Measurements from ENCODE around the gene NFYB. TPM values are rescaled to one million over a fixed set of nuclear protein-coding genes. Genes with fewer than 3 reads are reported as not detected.
A peak's percentile ranks its signal among the peaks of the same experiment; 100 is the strongest.

NFYB gene
- 16.1 and 27.5 TPM in 2 replicates for total RNA-seq
- 20.4 and 31.2 TPM in 2 replicates for polyA plus RNA-seq

GRCh38 chr12:104137902-104138796, at the start of gene NFYB:
TSS of gene NFYB (minus strand) at chr12:104138210. CDS start at chr12:104135453, 2,757 bp downstream.
- H3K36me3 ChIP-seq (replicated peaks; ENCODE audit: insufficient read depth, low read depth): no peaks in the 10 kb centered on the region
- no peaks in the 10 kb centered on the region for H3K27me3 ChIP-seq
- peaks cover 18% of the 10 kb centered on the region for H3K4me1 ChIP-seq (ENCODE audit: insufficient read depth)
- H3K9me3 ChIP-seq (ENCODE audit: low read depth): no peaks in the 10 kb centered on the region
- H4K20me1 ChIP-seq (ENCODE audit: insufficient read depth, poor library complexity, severe bottlenecking): no peaks in the 10 kb centered on the region
- peaks cover 38% of the 10 kb centered on the region for H3K79me2 ChIP-seq
- no peaks in the 10 kb centered on the region for H3K9me2 ChIP-seq (replicated peaks; ENCODE audit: insufficient read depth)
- 6% methylated on average over 44 of the region's 111 CpGs for WGBS (ENCODE audit: low lambda C conversion rate, missing lambda C conversion rate)
- DNase-seq (ENCODE audit: low spot score): peak; percentile 97
- H3K27ac ChIP-seq: peak within 1 kb of the TSS; percentile 91
- TF ChIP-seq CTCF (IDR thresholded peaks at IDR 0.05; ENCODE audit: poor library complexity) (no peak), EZH2phosphoT487 (IDR thresholded peaks at IDR 0.05; ENCODE audit: low read depth, severe bottlenecking, unreplicated experiment) (no peak), EZH2 (IDR thresholded peaks at IDR 0.05; ENCODE audit: borderline replicate concordance) (no peak)
- H3K4me2 ChIP-seq: peak within 1 kb of the TSS; percentile 92
- peak within 1 kb of the TSS; percentile 75 for H3K4me3 ChIP-seq
- peak within 1 kb of the TSS; percentile 91 for H2AFZ ChIP-seq

DNA sequence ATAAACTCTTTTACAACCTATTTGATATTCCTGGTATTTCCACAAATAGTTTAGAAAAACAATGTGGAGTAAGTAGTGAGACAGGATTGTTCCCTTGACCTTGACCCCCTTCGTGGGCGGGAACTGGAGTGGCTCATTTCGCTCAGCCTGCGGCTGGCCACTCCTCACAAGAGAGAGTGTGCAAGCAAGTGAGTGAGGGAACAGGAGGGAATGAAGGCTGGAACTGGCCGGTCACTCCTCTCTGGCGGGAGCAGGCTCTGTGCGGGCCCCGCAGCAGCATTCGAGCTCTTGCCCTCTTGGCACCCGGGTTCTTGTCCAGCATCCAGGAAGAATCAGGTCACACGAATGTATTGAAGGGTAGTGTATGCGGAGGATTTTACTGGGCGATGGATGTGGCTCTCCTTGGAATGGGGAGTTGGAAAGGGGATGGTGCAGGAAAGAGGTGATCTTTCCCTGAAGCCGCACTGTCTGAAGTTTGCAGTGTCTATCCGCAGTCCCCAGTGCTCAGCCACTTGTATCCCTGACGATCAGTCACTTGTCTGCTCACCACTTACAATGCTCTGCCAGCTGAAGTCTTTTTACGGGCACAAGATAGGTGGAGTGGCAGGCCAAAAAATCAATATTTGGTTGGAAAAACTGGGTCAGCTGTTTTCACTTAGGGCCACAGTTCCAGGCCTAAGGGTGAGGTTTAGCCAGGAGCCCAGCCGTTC, 49.6 kb upstream of the NFYB start:
- Histone ChIP-seq H3K4me2 (no peak overlapping the region), H3K9me3 (ENCODE audit: low read depth) (no peaks in the 10 kb centered on the region), H3K27me3 (no peaks in the 10 kb centered on the region), H4K20me1 (ENCODE audit: insufficient read depth, poor library complexity, severe bottlenecking) (no peaks in the 10 kb centered on the region), H3K27ac (no peak overlapping the region), H3K9me2 (replicated peaks; ENCODE audit: insufficient read depth) (no peaks in the 10 kb centered on the region), H3K4me3 (no peak overlapping the region), H2AFZ (no peak overlapping the region), H3K79me2 (no peaks in the 10 kb centered on the region), H3K4me1 (ENCODE audit: insufficient read depth) (no peaks in the 10 kb centered on the region), H3K36me3 (replicated peaks; ENCODE audit: insufficient read depth, low read depth) (no peaks in the 10 kb centered on the region)
- TF ChIP-seq CTCF (IDR thresholded peaks at IDR 0.05; ENCODE audit: poor library complexity) (no peak), EZH2 (IDR thresholded peaks at IDR 0.05; ENCODE audit: borderline replicate concordance) (no peak), EZH2phosphoT487 (IDR thresholded peaks at IDR 0.05; ENCODE audit: low read depth, severe bottlenecking, unreplicated experiment) (no peak)
- DNase-seq (ENCODE audit: low spot score): no peak
- WGBS (ENCODE audit: low lambda C conversion rate, missing lambda C conversion rate): 92% methylated on average over 18 of the region's 18 CpGs

- no peak overlapping the region for H3K4me3 ChIP-seq
- peaks cover under 1% of the 10 kb centered on the region for H3K4me1 ChIP-seq (ENCODE audit: insufficient read depth)
- no peaks in the 10 kb centered on the region for H3K79me2 ChIP-seq
- no peak overlapping the region for H3K4me2 ChIP-seq
- H3K9me3 ChIP-seq (ENCODE audit: low read depth): no peaks in the 10 kb centered on the region
- H3K27me3 ChIP-seq: no peaks in the 10 kb centered on the region
- DNase-seq (ENCODE audit: low spot score): no peak
- H3K9me2 ChIP-seq (replicated peaks; ENCODE audit: insufficient read depth): no peaks in the 10 kb centered on the region
- no peak for TF ChIP-seq EZH2 (IDR thresholded peaks at IDR 0.05; ENCODE audit: borderline replicate concordance)
- TF ChIP-seq EZH2phosphoT487 (IDR thresholded peaks at IDR 0.05; ENCODE audit: low read depth, severe bottlenecking, unreplicated experiment): no peak
- TF ChIP-seq CTCF (IDR thresholded peaks at IDR 0.05; ENCODE audit: poor library complexity): no peak
- H3K27ac ChIP-seq: no peak overlapping the region
- no peak overlapping the region for H2AFZ ChIP-seq
- 91% methylated on average over 3 of the region's 3 CpGs for WGBS (ENCODE audit: low lambda C conversion rate, missing lambda C conversion rate)
- no peaks in the 10 kb centered on the region for H3K36me3 ChIP-seq (replicated peaks; ENCODE audit: insufficient read depth, low read depth)
- H4K20me1 ChIP-seq (ENCODE audit: insufficient read depth, poor library complexity, severe bottlenecking): no peaks in the 10 kb centered on the region
Observed at GRCh38 chr12:104183443-104183842, 45.4 kb upstream of the NFYB start.
